Measurements from ENCODE around the gene CDH4. TPM values are rescaled to one million over a fixed set of nuclear protein-coding genes. Genes with fewer than 3 reads are reported as not detected.

CDH4 gene
- total and polyA plus RNA-seq, 2 donors (not counting 3 experiments of a cell fraction or from before 2014, with no cell fraction given): 0.17 to 0.51 TPM

- Histone ChIP-seq H3K27me3 (ENCODE audit: control insufficient read depth in 2 of 2, insufficient read depth in 2 of 2, low read length in 2 of 2) (no peaks in the 10 kb centered on the region), H3K36me3 (ENCODE audit: control insufficient read depth in 2 of 2, extremely low read depth in 1 of 2, insufficient read depth in 2 of 2, low read length in 2 of 2) (no peaks in the 10 kb centered on the region), H3K9ac (replicated peaks; ENCODE audit: extremely low read depth, insufficient read depth, low read length) (no peak overlapping the region), H3K27ac (ENCODE audit: insufficient read depth, low read depth, low read length) (no peak overlapping the region), H3K9me3 (replicated peaks; ENCODE audit: control insufficient read depth, insufficient read depth, low read length) (peaks cover 4% of the 10 kb centered on the region), H3K4me1 (ENCODE audit: control insufficient read depth, extremely low read depth, insufficient read depth, low read length) (no peaks in the 10 kb centered on the region), H4K20me1 (replicated peaks; ENCODE audit: control insufficient read depth, extremely low read depth, insufficient read depth, low read length) (no peaks in the 10 kb centered on the region), H3K9me1 (replicated peaks; ENCODE audit: control insufficient read depth, extremely low read depth, insufficient read depth, low read length) (no peaks in the 10 kb centered on the region), H2AFZ (ENCODE audit: low read depth, low read length) (no peak overlapping the region), H3K4me3 (replicated peaks in 1 of 3; ENCODE audit: insufficient read depth in 1 of 3, low read depth in 1 of 3, low read length in 3 of 3) (no peak overlapping the region), H3K4me2 (ENCODE audit: insufficient read depth, low read length) (no peak overlapping the region), H3K79me2 (ENCODE audit: control insufficient read depth, insufficient read depth, low read length) (no peaks in the 10 kb centered on the region)
- FAIRE-seq (no peak), DNase-seq (ENCODE audit: low read depth, low spot score) (no peak)
- POLR2A ChIA-PET: no interaction called here
- TF ChIP-seq CTCF (IDR thresholded peaks at IDR 0.05; ENCODE audit: extremely low read depth in 1 of 2, insufficient read depth in 1 of 2, low read depth in 1 of 2, low read length in 2 of 2) (no peak), MYC (IDR thresholded peaks at IDR 0.05; ENCODE audit: low read depth, low read length) (no peak), GATA2 (IDR thresholded peaks at IDR 0.05; ENCODE audit: insufficient read depth, insufficient read length, low read depth, low read length) (no peak), POLR2AphosphoS5 (IDR thresholded peaks at IDR 0.05; ENCODE audit: insufficient read depth, low read depth, low read length) (no peak)
- CTCF ChIA-PET: no interaction called here
- no TSS peak for BruUV-seq (replicated peaks)
- dilution Hi-C loops (cut with MboI; ENCODE audit: extremely low pct_ligation_motif_present, low sequenced_read_pairs): no loop called here
- intact Hi-C loops (cut with micrococcal nuclease): no loop called here
These were observed 62.4 kb downstream of the CDH4 start for GRCh38 chr20:61314326-61315010.

GRCh38 chr20:61315319-61315718 is 63.3 kb downstream of the CDH4 start:
- CTCF ChIA-PET: no interaction called here
- no peaks in the 10 kb centered on the region for H3K79me2 ChIP-seq (ENCODE audit: control insufficient read depth, insufficient read depth, low read length)

More at GRCh38 chr20:61315319-61315718, 63.3 kb downstream of the CDH4 start:
- Histone ChIP-seq H3K4me1 (ENCODE audit: control insufficient read depth, extremely low read depth, insufficient read depth, low read length) (no peaks in the 10 kb centered on the region), H3K4me3 (replicated peaks in 1 of 3; ENCODE audit: insufficient read depth in 1 of 3, low read depth in 1 of 3, low read length in 3 of 3) (no peak overlapping the region), H3K9ac (replicated peaks; ENCODE audit: extremely low read depth, insufficient read depth, low read length) (no peak overlapping the region), H3K36me3 (ENCODE audit: control insufficient read depth in 2 of 2, extremely low read depth in 1 of 2, insufficient read depth in 2 of 2, low read length in 2 of 2) (no peaks in the 10 kb centered on the region), H3K27me3 (ENCODE audit: control insufficient read depth in 2 of 2, insufficient read depth in 2 of 2, low read length in 2 of 2) (no peaks in the 10 kb centered on the region), H4K20me1 (replicated peaks; ENCODE audit: control insufficient read depth, extremely low read depth, insufficient read depth, low read length) (no peaks in the 10 kb centered on the region), H3K9me1 (replicated peaks; ENCODE audit: control insufficient read depth, extremely low read depth, insufficient read depth, low read length) (no peaks in the 10 kb centered on the region), H2AFZ (ENCODE audit: low read depth, low read length) (no peak overlapping the region), H3K27ac (ENCODE audit: insufficient read depth, low read depth, low read length) (no peak overlapping the region), H3K9me3 (replicated peaks; ENCODE audit: control insufficient read depth, insufficient read depth, low read length) (peaks cover 4% of the 10 kb centered on the region), H3K4me2 (ENCODE audit: insufficient read depth, low read length) (no peak overlapping the region)
- TF ChIP-seq FOS (IDR thresholded peaks at IDR 0.05; ENCODE audit: borderline replicate concordance, insufficient read depth, low read length) (no peak), JUN (IDR thresholded peaks at IDR 0.05; ENCODE audit: borderline replicate concordance, insufficient read depth, insufficient read length, low read depth) (no peak), CTCF (IDR thresholded peaks at IDR 0.05; ENCODE audit: extremely low read depth in 1 of 2, insufficient read depth in 1 of 2, low read depth in 1 of 2, low read length in 2 of 2) (no peak), POLR2A (IDR thresholded peaks at IDR 0.05; ENCODE audit: low read depth, low read length) (no peak), EZH2 (IDR thresholded peaks at IDR 0.05; ENCODE audit: borderline replicate concordance, low read depth, low read length, severe bottlenecking) (no peak), POLR2AphosphoS5 (IDR thresholded peaks at IDR 0.05; ENCODE audit: insufficient read depth, low read depth, low read length) (no peak), MYC (IDR thresholded peaks at IDR 0.05; ENCODE audit: low read depth, low read length) (no peak), GATA2 (IDR thresholded peaks at IDR 0.05; ENCODE audit: insufficient read depth, insufficient read length, low read depth, low read length) (no peak)
- TF ChIP-seq, protein P1, sequence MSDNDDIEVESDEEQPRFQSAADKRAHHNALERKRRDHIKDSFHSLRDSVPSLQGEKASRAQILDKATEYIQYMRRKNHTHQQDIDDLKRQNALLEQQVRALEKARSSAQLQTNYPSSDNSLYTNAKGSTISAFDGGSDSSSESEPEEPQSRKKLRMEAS (IDR thresholded peaks at IDR 0.05; ENCODE audit: insufficient read depth, insufficient read length): no peak
- dilution Hi-C loops (cut with MboI; ENCODE audit: extremely low pct_ligation_motif_present, low sequenced_read_pairs): no loop called here
- no TSS peak for BruUV-seq (replicated peaks)
- DNase-seq (ENCODE audit: low read depth, low spot score): no peak
- intact Hi-C loops (cut with micrococcal nuclease): no loop called here
- POLR2A ChIA-PET: no interaction called here
- no peak for FAIRE-seq

Measured in endothelial cell of umbilical vein (primary cell).